Mesothelial cell of epicardium (in vitro differentiated cells): ENCODE data around the gene DPY19L3. TPM values are rescaled to one million over a fixed set of nuclear protein-coding genes. Genes with fewer than 3 reads are reported as not detected.

Experiments used
- DNase-seq, 2 experiments: peaks; one replicate each; pipeline ENCODE4 v3.0.0; 2021; ENCODE audit warnings: low spot score in 2 of 2; ENCODE audit not compliant: unreplicated experiment in 2 of 2
- H3K27ac Mint-ChIP-seq: 2 replicates; pipeline ENCODE4 v1.8.0; 2021; ENCODE audit warnings: mixed read lengths
- H3K27me3 Mint-ChIP-seq: 2 replicates; pipeline ENCODE4 v1.8.0; 2021; ENCODE audit warnings: low read depth, mixed read lengths
- H3K36me3 Mint-ChIP-seq: 2 replicates; pipeline ENCODE4 v1.8.0; 2021; ENCODE audit warnings: mixed read lengths
- H3K4me1 Mint-ChIP-seq: 2 replicates; pipeline ENCODE4 v1.8.0; 2021; ENCODE audit warnings: mixed read lengths
- H3K4me3 Mint-ChIP-seq: 2 replicates; pipeline ENCODE4 v1.8.0; 2021; ENCODE audit warnings: mild to moderate bottlenecking, moderate library complexity, mixed read lengths
- H3K9me3 Mint-ChIP-seq: 2 replicates; pipeline ENCODE4 v1.8.0; 2021; ENCODE audit warnings: mixed read lengths
- total RNA-seq: library from RNA; stranded (reverse); gene quantifications from 3 replicates; pipeline ENCODE4 v1.2.1, GENCODE V29; 2021
- TF ChIP-seq, protein P1 (sequence below): fragments of 200-600 bp; sonication (generic); IDR thresholded peaks from one replicate; pipeline ENCODE4 v1.5.0; 2021; ENCODE audit warnings: antibody characterized with exemption; ENCODE audit not compliant: unreplicated experiment

The DPY19L3 gene
- total RNA-seq, 1 donor from 2014 or later = 111 TPM

DNA sequence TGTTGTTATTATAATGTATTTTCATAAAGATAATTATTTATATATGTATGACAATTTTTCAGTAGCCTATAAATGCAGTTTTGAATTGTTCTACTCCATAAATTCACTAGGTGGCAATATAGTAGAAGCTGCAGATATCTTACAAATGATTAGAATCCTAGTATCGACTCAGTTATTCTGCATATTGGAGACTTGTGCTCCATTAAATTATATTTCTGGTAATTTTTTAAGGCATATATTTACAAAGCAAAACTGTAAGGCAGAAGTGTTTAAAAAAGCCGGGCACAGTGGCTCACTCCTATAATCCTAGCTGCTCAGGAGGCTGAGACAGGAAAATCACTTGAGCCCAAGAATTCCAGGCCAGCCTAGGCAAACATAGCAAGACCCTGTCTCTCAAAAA lies 58.7 kb downstream of the DPY19L3 start:
- Mint-ChIP-seq H3K4me3 (no peak overlapping the region), H3K9me3 (no peaks in the 10 kb centered on the region), H3K27ac (no peak overlapping the region), H3K27me3 (no peaks in the 10 kb centered on the region), H3K4me1 (no peaks in the 10 kb centered on the region), H3K36me3 (peaks cover 20% of the 10 kb centered on the region)
- TF ChIP-seq, protein P1, sequence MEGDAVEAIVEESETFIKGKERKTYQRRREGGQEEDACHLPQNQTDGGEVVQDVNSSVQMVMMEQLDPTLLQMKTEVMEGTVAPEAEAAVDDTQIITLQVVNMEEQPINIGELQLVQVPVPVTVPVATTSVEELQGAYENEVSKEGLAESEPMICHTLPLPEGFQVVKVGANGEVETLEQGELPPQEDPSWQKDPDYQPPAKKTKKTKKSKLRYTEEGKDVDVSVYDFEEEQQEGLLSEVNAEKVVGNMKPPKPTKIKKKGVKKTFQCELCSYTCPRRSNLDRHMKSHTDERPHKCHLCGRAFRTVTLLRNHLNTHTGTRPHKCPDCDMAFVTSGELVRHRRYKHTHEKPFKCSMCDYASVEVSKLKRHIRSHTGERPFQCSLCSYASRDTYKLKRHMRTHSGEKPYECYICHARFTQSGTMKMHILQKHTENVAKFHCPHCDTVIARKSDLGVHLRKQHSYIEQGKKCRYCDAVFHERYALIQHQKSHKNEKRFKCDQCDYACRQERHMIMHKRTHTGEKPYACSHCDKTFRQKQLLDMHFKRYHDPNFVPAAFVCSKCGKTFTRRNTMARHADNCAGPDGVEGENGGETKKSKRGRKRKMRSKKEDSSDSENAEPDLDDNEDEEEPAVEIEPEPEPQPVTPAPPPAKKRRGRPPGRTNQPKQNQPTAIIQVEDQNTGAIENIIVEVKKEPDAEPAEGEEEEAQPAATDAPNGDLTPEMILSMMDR = no peak
- no peak for DNase-seq

DNA sequence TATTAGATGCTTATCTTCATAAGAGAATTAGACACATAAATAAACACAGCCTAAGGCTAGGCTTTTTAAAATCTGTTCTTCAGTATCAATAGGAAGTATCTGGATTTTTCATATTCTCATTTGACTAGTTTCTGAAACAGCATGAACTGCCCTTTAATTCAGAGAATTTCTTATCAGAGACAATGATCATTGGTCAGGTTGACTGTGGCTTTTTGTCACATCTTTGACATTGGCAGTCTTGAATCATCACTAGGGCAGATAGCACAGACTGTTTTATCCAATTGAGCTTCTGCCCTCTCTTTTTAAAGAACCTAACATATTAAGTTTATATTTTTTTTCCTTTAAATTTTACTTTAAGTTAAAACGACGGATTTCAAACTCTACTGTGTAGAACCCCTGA lies 59.6 kb downstream of the DPY19L3 start:
- TF ChIP-seq, protein P1 = no peak
- H3K36me3 Mint-ChIP-seq = peaks cover 21% of the 10 kb centered on the region
- no peak for DNase-seq
- H3K4me1 Mint-ChIP-seq = no peaks in the 10 kb centered on the region
- no peak overlapping the region for H3K4me3 Mint-ChIP-seq
- H3K9me3 Mint-ChIP-seq = no peaks in the 10 kb centered on the region
- H3K27ac Mint-ChIP-seq = no peak overlapping the region
- H3K27me3 Mint-ChIP-seq = no peaks in the 10 kb centered on the region

DNA sequence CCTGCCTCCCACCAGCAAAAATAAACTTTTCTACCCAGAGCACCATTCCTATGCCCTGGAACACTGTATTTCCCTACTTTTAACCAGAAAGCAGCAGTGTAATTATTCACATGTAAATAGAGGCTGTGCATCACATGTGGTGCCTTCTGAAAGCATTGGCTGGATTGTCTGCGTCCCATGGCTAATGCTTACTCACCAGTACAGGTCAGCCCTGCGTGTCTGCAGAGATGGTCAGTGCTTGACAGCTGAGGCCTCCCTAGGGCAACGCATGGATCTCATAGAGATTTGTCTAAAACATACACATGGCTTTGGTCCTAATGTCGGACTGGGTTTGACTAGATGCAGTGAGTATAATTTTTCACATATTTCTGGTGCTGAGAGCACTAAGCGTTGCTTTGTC lies 64.2 kb downstream of the DPY19L3 start:
- TF ChIP-seq, protein P1 = no peak
- Mint-ChIP-seq H3K27ac (no peak overlapping the region), H3K4me1 (no peaks in the 10 kb centered on the region), H3K36me3 (peaks cover 31% of the 10 kb centered on the region), H3K27me3 (no peaks in the 10 kb centered on the region), H3K9me3 (no peaks in the 10 kb centered on the region), H3K4me3 (no peak overlapping the region)
- no peak for DNase-seq

DNA sequence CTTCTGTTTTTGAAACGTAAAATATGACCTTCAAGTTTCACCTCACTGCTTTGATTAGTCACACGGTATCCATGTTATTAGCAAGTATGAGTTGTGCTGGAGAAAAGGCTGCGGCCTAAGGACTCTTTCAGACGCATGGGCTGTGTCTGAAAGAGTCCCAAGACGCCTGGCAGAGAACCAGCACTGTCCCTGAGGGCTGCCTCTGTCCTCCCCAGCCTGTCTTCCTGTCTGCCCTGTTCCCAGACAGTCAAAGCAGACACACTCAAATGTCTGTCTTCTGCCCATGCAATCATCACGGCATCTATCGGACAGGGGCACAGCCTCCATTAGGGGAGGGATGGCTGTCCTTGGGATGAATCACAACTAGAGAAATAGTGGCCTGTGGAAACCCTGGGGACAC lies 65.5 kb downstream of the DPY19L3 start:
- no peaks in the 10 kb centered on the region for H3K9me3 Mint-ChIP-seq
- H3K4me1 Mint-ChIP-seq = no peaks in the 10 kb centered on the region
- no peak overlapping the region for H3K27ac Mint-ChIP-seq
- H3K36me3 Mint-ChIP-seq = peaks cover 31% of the 10 kb centered on the region
- TF ChIP-seq, protein P1 = no peak
- DNase-seq = no peak
- no peaks in the 10 kb centered on the region for H3K27me3 Mint-ChIP-seq
- no peak overlapping the region for H3K4me3 Mint-ChIP-seq

DNA sequence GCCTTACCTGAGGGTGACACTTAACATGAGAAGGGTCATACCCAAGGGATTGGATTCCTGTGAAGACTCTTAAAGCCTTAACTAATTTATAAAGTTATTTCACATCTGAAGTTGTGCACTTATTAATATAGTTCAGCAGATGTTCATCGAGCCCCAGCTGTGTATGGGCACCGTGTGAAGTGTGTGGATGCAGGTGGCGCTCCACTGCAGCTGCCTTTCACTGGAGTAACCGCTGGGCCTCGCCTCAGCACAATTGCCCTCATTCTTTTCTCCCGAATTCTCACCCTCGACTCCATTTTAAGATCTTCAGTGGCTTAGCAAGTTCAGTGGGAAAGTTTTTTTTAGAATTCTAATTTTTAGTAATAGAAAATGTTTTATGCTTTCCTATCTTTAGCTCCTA lies 66.2 kb downstream of the DPY19L3 start:
- Mint-ChIP-seq H3K27me3 (no peaks in the 10 kb centered on the region), H3K9me3 (no peaks in the 10 kb centered on the region), H3K36me3 (peaks cover 38% of the 10 kb centered on the region), H3K4me1 (no peaks in the 10 kb centered on the region), H3K4me3 (no peak overlapping the region), H3K27ac (no peak overlapping the region)
- TF ChIP-seq, protein P1 = no peak
- no peak for DNase-seq
